Chondrocyte (in vitro differentiated cells): ENCODE results near the gene CCL28. TPM values are rescaled to one million over a fixed set of nuclear protein-coding genes. Genes with fewer than 3 reads are reported as not detected.

ENCODE experiments used
- DNase-seq: peaks from one replicate; pipeline ENCODE4 v3.0.0; 2021; ENCODE audit warnings: mixed read lengths, low spot score
- H3K27ac Mint-ChIP-seq: one replicate; pipeline ENCODE4 v1.8.0; 2021; ENCODE audit warnings: mild to moderate bottlenecking, moderate library complexity, mixed read lengths; ENCODE audit not compliant: unreplicated experiment
- H3K27me3 Mint-ChIP-seq: 2 replicates; pipeline ENCODE4 v1.8.0; 2021; ENCODE audit warnings: low read depth, mixed read lengths
- H3K36me3 Mint-ChIP-seq: 2 replicates; pipeline ENCODE4 v1.8.0; 2021; ENCODE audit warnings: low read depth, mixed read lengths
- H3K4me1 Mint-ChIP-seq: 2 replicates; pipeline ENCODE4 v1.8.0; 2021; ENCODE audit warnings: low read depth, mild to moderate bottlenecking, mixed read lengths
- H3K4me3 Mint-ChIP-seq: one replicate; pipeline ENCODE4 v1.8.0; 2021; ENCODE audit warnings: mild to moderate bottlenecking, moderate library complexity, mixed read lengths; ENCODE audit not compliant: unreplicated experiment
- H3K9me3 Mint-ChIP-seq: 2 replicates; pipeline ENCODE4 v1.8.0; 2021; ENCODE audit warnings: low read depth, mixed read lengths
- total RNA-seq: library from RNA; stranded (reverse); gene quantifications from 3 replicates; pipeline ENCODE4 v1.2.1, GENCODE V29; 2021
- TF ChIP-seq, protein P1 (sequence below): fragments of 200-600 bp; sonication (generic); IDR thresholded peaks from 2 replicates; pipeline ENCODE4 v1.5.0; 2021; ENCODE audit warnings: antibody characterized with exemption, mild to moderate bottlenecking, moderate library complexity

Gene CCL28
- total RNA-seq, 1 donor from 2014 or later: 0.10 TPM

DNA sequence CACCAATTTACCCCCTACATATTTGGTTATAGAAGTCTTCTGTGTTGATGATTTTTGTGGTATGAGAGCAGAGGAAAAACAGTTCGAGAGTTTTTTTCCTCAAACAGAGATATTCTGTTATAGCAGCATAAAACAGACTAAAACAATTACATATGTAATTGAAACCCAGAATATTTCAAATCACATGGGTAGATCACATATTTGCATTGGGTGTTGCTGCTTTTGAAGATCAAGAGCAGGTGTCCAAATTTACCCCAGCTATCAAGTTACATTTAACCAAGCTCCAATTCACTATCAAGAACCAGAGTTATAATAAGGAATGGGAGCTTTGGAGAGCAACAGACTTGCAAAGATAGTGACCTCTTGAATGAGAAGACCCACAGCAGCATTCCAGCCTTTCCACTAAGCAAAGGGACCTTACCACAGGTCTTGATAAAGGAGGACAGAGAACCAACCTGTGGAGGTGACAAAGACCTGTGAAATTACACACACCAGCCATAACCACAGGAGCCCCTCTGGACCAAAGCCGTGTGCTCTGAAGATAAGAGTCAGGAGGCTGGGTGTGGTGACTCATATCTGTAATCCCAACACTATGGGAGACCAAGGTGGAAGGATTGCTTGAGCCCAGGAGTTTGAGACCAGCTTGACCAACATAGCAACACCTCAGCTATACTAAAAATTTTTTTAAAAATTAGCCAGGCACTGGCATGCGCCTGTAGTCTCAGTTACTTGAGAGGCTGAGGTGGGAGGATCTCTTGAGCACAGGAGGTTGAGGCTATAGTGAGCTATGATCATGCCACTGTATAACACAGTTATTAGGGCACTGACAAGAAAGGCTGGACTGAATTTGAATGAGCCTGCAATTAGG is 4.0 kb upstream of the CCL28 start:
- H3K27ac Mint-ChIP-seq: no peak overlapping the region
- no peaks in the 10 kb centered on the region for H3K36me3 Mint-ChIP-seq
- DNase-seq: no peak
- peaks cover 13% of the 10 kb centered on the region for H3K4me1 Mint-ChIP-seq
- no peaks in the 10 kb centered on the region for H3K27me3 Mint-ChIP-seq
- TF ChIP-seq, protein P1, sequence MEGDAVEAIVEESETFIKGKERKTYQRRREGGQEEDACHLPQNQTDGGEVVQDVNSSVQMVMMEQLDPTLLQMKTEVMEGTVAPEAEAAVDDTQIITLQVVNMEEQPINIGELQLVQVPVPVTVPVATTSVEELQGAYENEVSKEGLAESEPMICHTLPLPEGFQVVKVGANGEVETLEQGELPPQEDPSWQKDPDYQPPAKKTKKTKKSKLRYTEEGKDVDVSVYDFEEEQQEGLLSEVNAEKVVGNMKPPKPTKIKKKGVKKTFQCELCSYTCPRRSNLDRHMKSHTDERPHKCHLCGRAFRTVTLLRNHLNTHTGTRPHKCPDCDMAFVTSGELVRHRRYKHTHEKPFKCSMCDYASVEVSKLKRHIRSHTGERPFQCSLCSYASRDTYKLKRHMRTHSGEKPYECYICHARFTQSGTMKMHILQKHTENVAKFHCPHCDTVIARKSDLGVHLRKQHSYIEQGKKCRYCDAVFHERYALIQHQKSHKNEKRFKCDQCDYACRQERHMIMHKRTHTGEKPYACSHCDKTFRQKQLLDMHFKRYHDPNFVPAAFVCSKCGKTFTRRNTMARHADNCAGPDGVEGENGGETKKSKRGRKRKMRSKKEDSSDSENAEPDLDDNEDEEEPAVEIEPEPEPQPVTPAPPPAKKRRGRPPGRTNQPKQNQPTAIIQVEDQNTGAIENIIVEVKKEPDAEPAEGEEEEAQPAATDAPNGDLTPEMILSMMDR: no peak
- H3K9me3 Mint-ChIP-seq: no peaks in the 10 kb centered on the region
- no peak overlapping the region for H3K4me3 Mint-ChIP-seq

DNA sequence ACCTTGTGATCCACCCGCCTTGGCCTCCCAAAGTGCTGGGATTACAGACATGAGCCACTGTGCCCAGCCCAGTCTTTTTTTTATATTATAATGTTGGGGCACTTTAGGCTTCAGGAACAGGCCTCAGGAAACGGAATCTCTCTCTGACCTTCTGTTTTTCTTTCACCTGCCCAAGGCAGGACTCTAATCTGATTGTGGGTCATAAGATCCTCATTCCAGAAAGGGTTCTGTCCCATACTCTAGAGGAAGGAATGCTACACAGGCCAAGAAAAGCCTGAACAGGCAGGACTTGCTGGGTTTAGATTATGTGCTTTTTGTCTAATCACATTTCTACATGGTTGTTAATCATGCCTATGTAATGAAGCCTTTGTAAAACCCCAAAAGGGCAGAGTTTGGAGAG is 1.8 kb upstream of the CCL28 start:
- TF ChIP-seq, protein P1: no peak
- Mint-ChIP-seq H3K27ac (no peak overlapping the region), H3K9me3 (no peaks in the 10 kb centered on the region), H3K4me3 (no peak overlapping the region), H3K4me1 (peaks cover 5% of the 10 kb centered on the region), H3K27me3 (no peaks in the 10 kb centered on the region), H3K36me3 (no peaks in the 10 kb centered on the region)
- no peak for DNase-seq

DNA sequence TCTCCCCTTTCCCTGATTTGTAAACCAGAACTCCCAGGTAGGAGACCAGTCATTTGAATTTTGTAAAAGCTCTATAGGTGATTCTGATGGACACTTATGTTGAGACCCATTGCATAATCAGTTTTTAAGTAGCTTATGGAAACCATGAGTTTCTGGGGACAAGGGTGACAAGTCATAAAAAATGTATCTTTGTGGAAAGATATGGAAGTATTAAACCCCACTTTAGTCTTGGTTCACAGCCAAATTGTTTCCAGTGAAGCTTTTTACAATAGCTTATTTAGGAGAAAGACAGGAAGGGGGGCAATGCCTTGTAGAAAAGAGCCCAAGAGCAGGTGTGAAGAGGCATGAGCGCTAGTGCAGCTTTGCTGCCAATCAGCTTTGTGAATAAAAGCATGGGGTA is 453 bp upstream of the CCL28 start:
- Mint-ChIP-seq H3K27ac (no peak overlapping the region), H3K4me3 (no peak overlapping the region), H3K27me3 (no peaks in the 10 kb centered on the region), H3K4me1 (peaks cover 5% of the 10 kb centered on the region), H3K36me3 (no peaks in the 10 kb centered on the region), H3K9me3 (no peaks in the 10 kb centered on the region)
- TF ChIP-seq, protein P1: no peak
- DNase-seq: no peak

DNA sequence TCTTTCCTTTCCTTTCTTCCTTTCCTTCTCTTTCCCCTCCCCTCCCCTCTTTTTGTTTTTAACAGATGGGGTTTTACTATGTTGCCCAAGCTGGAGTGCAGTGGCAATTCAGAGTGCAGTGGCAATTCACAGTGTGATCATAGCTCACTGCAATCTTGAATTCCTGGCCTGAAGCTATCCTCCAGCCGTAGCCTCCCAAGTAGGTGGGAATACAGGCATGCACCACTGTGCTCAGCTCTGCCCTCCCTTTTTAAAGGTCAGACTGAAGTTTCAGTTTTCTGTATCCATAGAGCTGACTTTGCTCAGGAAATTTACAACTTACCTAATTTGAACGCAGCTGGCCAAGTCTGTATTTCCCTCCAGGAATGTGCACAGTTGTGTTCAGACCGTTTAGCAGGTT is 696 bp downstream of the CCL28 start:
- H3K27me3 Mint-ChIP-seq: no peaks in the 10 kb centered on the region
- peaks cover 5% of the 10 kb centered on the region for H3K4me1 Mint-ChIP-seq
- H3K27ac Mint-ChIP-seq: no peak overlapping the region
- H3K4me3 Mint-ChIP-seq: no peak overlapping the region
- peaks cover 2% of the 10 kb centered on the region for H3K9me3 Mint-ChIP-seq
- H3K36me3 Mint-ChIP-seq: peaks cover 4% of the 10 kb centered on the region
- DNase-seq: no peak
- TF ChIP-seq, protein P1: no peak

DNA sequence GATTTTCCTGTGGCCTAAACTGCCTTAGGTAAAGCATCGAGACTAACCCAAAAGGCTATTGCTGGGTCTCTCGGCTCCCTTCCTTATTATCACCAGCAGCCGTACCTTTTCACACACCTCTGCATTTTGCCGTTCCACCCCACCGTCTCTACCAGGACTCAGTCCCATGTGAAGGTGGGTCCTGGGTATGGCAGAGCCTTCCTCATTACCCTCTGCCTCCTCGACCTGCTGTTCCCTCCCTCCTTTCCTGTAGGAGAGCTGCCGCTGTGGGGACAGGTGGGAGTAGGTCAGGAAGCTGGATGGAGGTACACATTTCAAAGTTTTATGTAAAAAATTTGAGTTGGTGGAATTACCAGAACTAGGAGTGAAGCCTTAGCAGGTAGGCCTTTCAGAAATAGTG is 1.8 kb downstream of the CCL28 start:
- Mint-ChIP-seq H3K4me3 (no peak overlapping the region), H3K36me3 (peaks cover 4% of the 10 kb centered on the region), H3K27ac (no peak overlapping the region), H3K9me3 (peaks cover 2% of the 10 kb centered on the region), H3K27me3 (peaks cover 2% of the 10 kb centered on the region), H3K4me1 (peaks cover 5% of the 10 kb centered on the region)
- TF ChIP-seq, protein P1: no peak
- no peak for DNase-seq
